Measurements from ENCODE around the gene PLAAT5. TPM values are rescaled to one million over a fixed set of nuclear protein-coding genes. Genes with fewer than 3 reads are reported as not detected.

PLAAT5 gene
- total and polyA plus RNA-seq, 2 of the 13 experiments (the other 11 are each of a cell fraction or from before 2014, with no cell fraction given): not detected

DNA sequence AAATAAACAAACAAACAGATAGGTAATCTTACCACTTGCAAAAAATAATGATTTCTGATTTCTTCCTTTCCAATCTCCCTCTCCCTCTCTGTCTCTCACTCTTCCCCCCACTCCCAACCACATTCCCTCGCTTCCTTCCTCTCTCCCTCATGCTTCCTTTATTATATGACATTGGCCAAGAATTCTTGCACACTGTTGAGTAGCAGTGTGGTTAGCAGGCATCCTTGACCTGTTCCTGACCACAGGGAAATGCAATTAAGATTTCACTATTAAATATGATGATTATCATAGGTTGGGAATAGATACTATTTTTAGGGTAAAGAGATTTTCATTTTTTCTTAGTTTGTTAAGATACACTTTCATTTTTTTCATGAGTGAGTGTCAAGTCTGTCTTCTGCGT, 30.9 kb upstream of the PLAAT5 start:
- in situ Hi-C loops (cut with HindIII; ENCODE audit: extremely low pct_ligation_motif_present, low pct_unique_long_range_greater_than_20kb) (no loop called here), intact Hi-C loops (cut with micrococcal nuclease; ENCODE audit: unreplicated experiment) (no loop called here)
- ATAC-seq (no peak), FAIRE-seq (no peak), DNase-seq (ENCODE audit: low spot score) (no peak)
- no peaks in the 10 kb centered on the region for H3K36me3 ChIP-seq (replicated peaks in 1 of 2; ENCODE audit: control insufficient read depth in 1 of 2, insufficient read depth in 2 of 2, low read length in 2 of 2)
- no peak for TF ChIP-seq GTF3A (CRISPR knock-in tag; conservative IDR thresholded peaks at IDR 0.05)
- TF ChIP-seq HOXA9 (CRISPR knock-in tag; IDR thresholded peaks at IDR 0.05; ENCODE audit: borderline replicate concordance): no peak
- no peak for TF ChIP-seq KLF15 (CRISPR knock-in tag; IDR thresholded peaks at IDR 0.05; ENCODE audit: borderline replicate concordance)
- no peak for TF ChIP-seq ZNF674 (CRISPR knock-in tag; IDR thresholded peaks at IDR 0.05; ENCODE audit: low read depth)
- BruUV-seq (replicated peaks): no TSS peak
- no peak overlapping the region for H3K9ac ChIP-seq (ENCODE audit: insufficient read depth, low read depth, low read length)
- H3K27me3 ChIP-seq (ENCODE audit: control insufficient read depth in 1 of 2, insufficient read depth in 2 of 2, low read length in 2 of 2): no peaks in the 10 kb centered on the region
- H4K20me1 ChIP-seq (ENCODE audit: insufficient read depth, low read length): no peaks in the 10 kb centered on the region
- H3K4me2 ChIP-seq (ENCODE audit: low read depth, low read length): no peak overlapping the region
- no peaks in the 10 kb centered on the region; the same call in 1 of the 2 replicates for H3K9me3 ChIP-seq (ENCODE audit: low read length)
- POLR2A ChIA-PET: no interaction called here
- CTCF ChIA-PET (ENCODE audit: low intra/inter-chr PET ratio, low total read pairs): no interaction called here
- H3K79me2 ChIP-seq (ENCODE audit: insufficient read depth, low read length): no peaks in the 10 kb centered on the region
- WGBS (ENCODE audit: low lambda C conversion rate): 72% methylated on average over 2 of the region's 2 CpGs
- H3K4me1 ChIP-seq (ENCODE audit: insufficient read depth, low read length): no peaks in the 10 kb centered on the region
- no peak overlapping the region for H3K27ac ChIP-seq (ENCODE audit: extremely low read length, insufficient read depth, low read length)
- no peak overlapping the region for H3K4me3 ChIP-seq (replicated peaks in 1 of 3; ENCODE audit: insufficient read depth in 1 of 3, low read depth in 2 of 3, low read length in 3 of 3)
- no peak overlapping the region for H2AFZ ChIP-seq (ENCODE audit: low read length)

- POLR2A ChIA-PET: no interaction called here
- H3K9me3 ChIP-seq (ENCODE audit: low read length): no peaks in the 10 kb centered on the region; the same call in 1 of the 2 replicates
- no peaks in the 10 kb centered on the region for H3K4me1 ChIP-seq (ENCODE audit: insufficient read depth, low read length)
- H3K9ac ChIP-seq (ENCODE audit: insufficient read depth, low read depth, low read length): no peak overlapping the region
- no peak overlapping the region for H3K4me2 ChIP-seq (ENCODE audit: low read depth, low read length)
- H3K27me3 ChIP-seq (ENCODE audit: control insufficient read depth in 1 of 2, insufficient read depth in 2 of 2, low read length in 2 of 2): no peaks in the 10 kb centered on the region; a peak in 1 of 5 replicates
- intact Hi-C loops (cut with micrococcal nuclease; ENCODE audit: unreplicated experiment): no loop called here
- no peaks in the 10 kb centered on the region for H3K36me3 ChIP-seq (replicated peaks in 1 of 2; ENCODE audit: control insufficient read depth in 1 of 2, insufficient read depth in 2 of 2, low read length in 2 of 2)
- H3K79me2 ChIP-seq (ENCODE audit: insufficient read depth, low read length): no peaks in the 10 kb centered on the region
- CTCF ChIA-PET (ENCODE audit: low intra/inter-chr PET ratio, low total read pairs): no interaction called here
- no peak overlapping the region for H2AFZ ChIP-seq (ENCODE audit: low read length)
- in situ Hi-C loops (cut with HindIII; ENCODE audit: extremely low pct_ligation_motif_present, low pct_unique_long_range_greater_than_20kb): no loop called here
- FAIRE-seq: no peak
- 25% methylated on average over 5 of the region's 5 CpGs for WGBS (ENCODE audit: low lambda C conversion rate)
- BruUV-seq (replicated peaks): no TSS peak
- H4K20me1 ChIP-seq (ENCODE audit: insufficient read depth, low read length): no peaks in the 10 kb centered on the region
- no peak overlapping the region for H3K4me3 ChIP-seq (replicated peaks in 1 of 3; ENCODE audit: insufficient read depth in 1 of 3, low read depth in 2 of 3, low read length in 3 of 3)
- no peak overlapping the region for H3K27ac ChIP-seq (ENCODE audit: extremely low read length, insufficient read depth, low read length)
- no peak for DNase-seq (ENCODE audit: low spot score)
- no peak for ATAC-seq
- no peak for TF ChIP-seq FOSL2 (CRISPR knock-in tag; IDR thresholded peaks at IDR 0.05)
- TF ChIP-seq CBX5 (CRISPR knock-in tag; IDR thresholded peaks at IDR 0.05; ENCODE audit: borderline replicate concordance): no peak
- no peak for TF ChIP-seq TCF12 (IDR thresholded peaks at IDR 0.05)
- TF ChIP-seq TCF12 (CRISPR knock-in tag; IDR thresholded peaks at IDR 0.05): no peak
- TF ChIP-seq, protein P1, sequence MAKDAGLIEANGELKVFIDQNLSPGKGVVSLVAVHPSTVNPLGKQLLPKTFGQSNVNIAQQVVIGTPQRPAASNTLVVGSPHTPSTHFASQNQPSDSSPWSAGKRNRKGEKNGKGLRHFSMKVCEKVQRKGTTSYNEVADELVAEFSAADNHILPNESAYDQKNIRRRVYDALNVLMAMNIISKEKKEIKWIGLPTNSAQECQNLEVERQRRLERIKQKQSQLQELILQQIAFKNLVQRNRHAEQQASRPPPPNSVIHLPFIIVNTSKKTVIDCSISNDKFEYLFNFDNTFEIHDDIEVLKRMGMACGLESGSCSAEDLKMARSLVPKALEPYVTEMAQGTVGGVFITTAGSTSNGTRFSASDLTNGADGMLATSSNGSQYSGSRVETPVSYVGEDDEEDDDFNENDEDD (CRISPR knock-in tag; IDR thresholded peaks at IDR 0.05; ENCODE audit: borderline replicate concordance): no peak
- no peak for TF ChIP-seq ZNF879 (CRISPR knock-in tag; IDR thresholded peaks at IDR 0.05)
- no peak for TF ChIP-seq TCF7 (IDR thresholded peaks at IDR 0.05; ENCODE audit: low read depth)
- TF ChIP-seq ZBTB44 (CRISPR knock-in tag; IDR thresholded peaks at IDR 0.05): no peak
- no peak for TF ChIP-seq ZNF558 (CRISPR knock-in tag; IDR thresholded peaks at IDR 0.05; ENCODE audit: borderline replicate concordance)
- TF ChIP-seq MTA1 (CRISPR knock-in tag; IDR thresholded peaks at IDR 0.05; ENCODE audit: borderline replicate concordance): no peak
- no peak for TF ChIP-seq SMAD1 (CRISPR knock-in tag; IDR thresholded peaks at IDR 0.05; ENCODE audit: borderline replicate concordance, low read depth)
- no peak for TF ChIP-seq ZNF768 (CRISPR knock-in tag; IDR thresholded peaks at IDR 0.05)
Observed at GRCh38 chr11:63520606-63521170, 29.7 kb upstream of the PLAAT5 start.

Data from HepG2 (cell line).